Activated T-helper 9 cell treated with anti-CD3 and anti-CD28 coated beads, Interleukin-2, amount 50 U/mL, for 16 hours (primary cell): ENCODE data around the gene GALNT17.
"Not testable (repeated sequence)": the region's sequence is repeated elsewhere in the genome, so short reads cannot be mapped to it uniquely, and the experiment has no call there.

ENCODE experiments used
- DNase-seq: peaks from one replicate; pipeline ENCODE4 v3.0.0-alpha.2; 2020; ENCODE audit warnings: low read depth

Gene GALNT17

DNA sequence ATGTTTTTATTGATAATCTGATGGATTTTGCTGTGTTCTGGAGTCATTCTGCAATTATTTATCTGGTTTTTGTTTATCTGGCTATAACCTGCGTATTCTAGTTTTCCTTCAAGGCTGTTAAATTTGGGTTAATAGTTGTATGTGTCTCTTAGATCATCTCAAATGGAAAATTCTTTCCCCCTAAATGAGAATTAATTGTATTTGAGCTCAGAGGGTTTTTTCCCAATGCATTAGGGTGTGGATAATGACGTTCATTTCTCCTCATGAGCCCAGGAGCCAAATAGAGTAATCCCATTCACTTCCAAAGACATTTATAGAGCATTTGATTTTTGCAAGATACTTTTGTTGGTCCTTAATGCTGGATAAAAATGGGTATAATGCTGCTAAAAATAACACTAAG is 564.6 kb downstream of the GALNT17 start:
- no peak for DNase-seq

DNA sequence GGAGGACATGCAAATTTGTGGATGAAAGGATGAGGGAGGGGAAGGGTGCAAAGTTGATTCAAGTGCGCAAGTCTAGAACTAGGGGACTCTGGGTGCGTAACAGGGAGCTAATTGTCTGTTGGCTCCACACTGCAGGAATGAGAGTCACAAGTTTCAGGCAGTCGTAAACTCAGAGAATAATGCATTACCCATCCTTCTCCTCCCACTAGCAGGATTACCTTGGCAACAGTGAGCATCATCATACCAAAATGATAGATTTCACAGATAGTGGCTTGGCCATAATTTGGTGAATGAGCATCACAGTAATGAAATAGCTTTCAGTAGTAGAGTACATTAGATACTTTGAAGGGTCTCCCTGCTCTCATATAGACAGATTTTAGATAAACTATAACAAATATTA is 565.5 kb downstream of the GALNT17 start:
- no peak for DNase-seq

GRCh38 chr7:71705217-71705616 is 573.3 kb downstream of the GALNT17 start:
- no peak for DNase-seq

DNA sequence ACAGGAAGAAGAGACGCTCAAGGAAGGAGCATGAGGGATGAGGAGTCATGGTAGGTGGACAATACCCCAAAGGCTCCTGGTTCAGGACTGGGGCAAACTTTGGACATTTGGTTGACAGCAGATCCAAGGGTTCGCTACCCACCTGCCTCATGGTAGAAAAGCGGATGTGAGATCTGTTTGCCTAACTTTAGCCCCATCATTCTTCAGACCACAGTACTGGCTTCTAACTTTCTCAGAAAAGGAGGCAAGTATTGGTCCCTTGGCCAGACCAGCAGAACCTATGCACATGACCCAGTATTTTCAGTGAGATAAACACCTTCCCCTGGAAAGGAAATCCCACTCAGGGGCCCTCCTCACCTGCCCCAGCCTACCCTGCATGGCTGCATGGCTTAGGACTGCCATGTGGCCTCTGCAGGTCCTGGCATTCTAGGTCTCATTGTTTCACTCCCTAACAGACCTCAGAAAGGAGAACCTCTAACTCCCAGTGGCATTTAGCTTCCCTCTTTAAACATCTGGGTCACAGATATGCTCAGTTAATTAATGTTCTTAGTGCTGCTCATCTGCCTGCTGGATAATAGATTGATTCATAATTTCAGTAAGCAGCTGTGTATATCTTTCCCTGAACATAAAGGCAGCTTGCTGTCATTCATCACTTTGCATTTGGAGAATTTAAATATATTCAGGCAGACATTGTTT is 574.1 kb downstream of the GALNT17 start:
- no peak for DNase-seq

- no peak for DNase-seq
These were observed 574.6 kb downstream of the GALNT17 start for GRCh38 chr7:71706597-71706975.

DNA sequence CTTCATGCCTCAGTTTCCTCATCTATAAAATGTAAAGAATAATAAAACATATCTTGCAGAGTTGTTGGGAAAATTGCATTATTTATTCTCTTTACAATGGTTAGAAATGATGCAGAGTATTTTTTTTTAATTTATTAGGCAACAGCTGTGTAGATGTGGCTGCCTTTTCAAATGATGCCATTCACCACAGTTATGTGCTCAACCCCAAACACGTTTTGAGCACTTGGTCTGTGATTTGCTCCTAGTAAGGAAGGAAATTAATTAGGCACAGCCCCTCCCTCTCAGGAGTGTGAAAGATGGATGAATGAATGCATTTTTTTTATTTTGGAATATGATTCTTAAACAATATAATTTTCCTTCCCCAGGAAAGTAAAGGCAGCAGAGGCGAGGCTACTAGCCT is 575.1 kb downstream of the GALNT17 start:
- no peak for DNase-seq

- DNase-seq, result no peak
These were observed 576.8 kb downstream of the GALNT17 start for GRCh38 chr7:71708710-71709109.

GRCh38 chr7:71710442-71710841 is 578.5 kb downstream of the GALNT17 start:
- no peak for DNase-seq

DNA sequence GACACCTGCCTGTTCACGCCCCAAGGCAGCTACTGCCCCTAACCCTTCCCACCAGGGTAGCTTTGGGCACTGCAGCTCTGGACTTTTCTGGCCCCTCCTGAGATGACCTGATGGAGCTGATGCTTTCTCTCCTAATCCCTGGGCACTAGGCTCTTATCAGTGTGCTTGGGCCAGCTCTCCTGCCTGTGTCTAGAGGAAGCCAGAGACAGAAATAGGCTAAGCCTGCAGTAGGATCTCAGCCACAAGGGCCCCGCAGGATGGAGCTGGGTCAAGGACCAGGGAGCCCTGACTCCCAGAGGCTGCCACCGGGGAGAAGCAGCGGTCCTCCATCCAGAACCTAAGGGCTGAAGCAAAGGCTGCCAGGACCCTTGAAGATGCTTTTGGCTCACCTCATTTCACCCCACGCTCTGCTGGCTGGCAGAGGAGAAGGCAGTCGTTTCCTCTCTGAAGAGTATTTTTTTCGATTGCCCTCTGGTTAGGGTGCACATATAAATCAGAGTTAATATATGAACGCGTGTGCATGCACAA is 580.8 kb downstream of the GALNT17 start:
- DNase-seq, result no peak

DNA sequence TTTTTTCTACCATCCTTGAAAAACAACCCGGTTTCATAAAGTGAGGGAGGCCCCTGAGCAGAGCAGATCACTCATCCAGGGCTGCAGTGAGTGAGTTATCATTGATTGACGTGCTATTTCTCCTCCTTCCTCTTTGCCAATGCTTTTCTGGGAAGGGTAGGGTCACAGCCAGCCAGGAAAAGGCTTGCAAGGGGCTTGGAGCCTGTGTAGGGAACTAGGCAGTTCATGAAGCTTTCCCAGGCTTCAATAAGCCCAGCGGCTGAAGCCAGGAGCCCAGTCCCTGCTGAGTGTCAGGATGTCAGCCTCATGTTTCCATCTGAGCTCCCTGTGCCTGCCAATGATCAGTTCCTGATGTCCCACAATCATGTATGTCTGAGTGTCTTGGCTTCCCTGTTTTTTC is 584.7 kb downstream of the GALNT17 start:
- no peak for DNase-seq

DNA sequence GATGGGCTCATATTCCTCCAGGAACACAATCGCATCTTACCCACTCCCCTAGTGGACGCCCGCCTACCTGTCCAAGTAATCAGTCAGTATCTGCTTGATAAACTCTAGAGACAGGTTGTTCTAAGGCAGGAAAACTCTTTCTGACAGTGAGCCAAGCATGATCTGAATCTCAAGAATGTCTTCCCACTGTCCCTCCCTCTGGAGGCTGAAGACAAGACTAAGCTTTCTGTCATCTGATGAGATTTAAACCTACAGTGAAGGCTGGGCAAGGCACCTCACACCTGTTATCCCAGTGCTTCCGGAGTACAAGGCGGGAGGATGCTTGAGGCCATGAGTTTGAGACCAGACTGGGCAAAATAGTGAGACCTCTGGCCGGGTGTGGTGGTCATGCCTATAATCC is 586.6 kb downstream of the GALNT17 start:
- DNase-seq, result no peak

DNA sequence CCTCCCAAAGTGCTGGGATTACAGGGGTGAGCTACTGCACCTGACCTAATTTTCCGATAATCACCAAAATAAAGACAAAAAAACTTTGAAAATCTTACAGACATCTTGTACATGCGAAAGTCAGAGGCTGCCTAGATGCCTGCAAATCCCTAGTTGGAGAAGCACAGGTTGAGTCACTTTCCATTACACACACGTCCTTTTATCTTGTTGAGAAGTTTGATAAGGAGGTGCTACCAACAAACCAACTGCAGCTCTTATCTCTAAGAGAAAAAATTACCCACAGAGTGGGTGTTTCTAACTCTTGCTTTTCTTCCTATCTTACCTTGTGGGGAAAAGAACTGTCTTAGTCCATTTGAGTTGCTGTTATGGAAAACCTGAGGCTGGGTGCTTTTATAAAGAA is 589.8 kb downstream of the GALNT17 start:
- no peak for DNase-seq

DNA sequence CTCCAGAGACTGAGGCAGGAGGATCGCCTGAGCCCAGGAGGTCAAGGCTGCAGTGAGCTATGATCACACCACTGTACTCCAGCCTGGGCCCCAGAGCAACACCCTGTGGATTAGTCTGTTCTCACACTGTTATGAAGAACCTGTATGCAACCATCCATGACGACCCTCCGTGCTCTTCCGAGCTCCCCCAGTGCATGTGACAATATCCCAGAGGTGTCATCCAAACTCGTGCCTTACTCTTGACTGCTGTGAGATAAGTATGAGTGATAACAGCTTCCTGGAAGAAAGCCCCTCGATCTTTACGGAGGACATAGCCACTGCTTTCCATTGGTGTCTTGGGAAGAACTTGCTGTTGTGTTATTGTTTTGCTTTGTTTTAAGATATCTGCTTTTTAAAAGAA is 591.9 kb downstream of the GALNT17 start:
- DNase-seq, result no peak

- DNase-seq, result no peak
These were observed 595.4 kb downstream of the GALNT17 start for GRCh38 chr7:71727347-71727746.

DNA sequence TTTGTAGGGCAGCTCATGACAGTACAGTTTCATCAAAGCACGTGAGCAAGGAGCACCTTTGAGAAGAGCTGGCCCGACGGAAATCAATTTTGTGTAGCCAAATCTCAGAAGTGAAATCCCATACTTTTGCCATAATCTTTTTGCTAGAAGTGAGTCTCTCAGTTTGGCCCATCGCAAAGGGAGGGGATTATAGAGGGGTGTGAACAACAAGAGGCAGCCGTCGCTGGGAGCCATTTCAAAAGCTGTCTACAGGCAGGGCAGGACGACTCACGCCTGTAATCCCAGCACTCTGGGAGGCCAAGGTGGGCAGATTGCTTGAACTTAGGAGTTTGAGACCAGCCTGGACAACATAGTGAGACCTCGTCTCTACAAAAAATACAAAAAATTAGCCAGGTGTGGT is 599.8 kb downstream of the GALNT17 start:
- DNase-seq, result no peak

GRCh38 chr7:71733107-71733870 is 601.3 kb downstream of the GALNT17 start:
- DNase-seq, result peak; percentile 35

DNA sequence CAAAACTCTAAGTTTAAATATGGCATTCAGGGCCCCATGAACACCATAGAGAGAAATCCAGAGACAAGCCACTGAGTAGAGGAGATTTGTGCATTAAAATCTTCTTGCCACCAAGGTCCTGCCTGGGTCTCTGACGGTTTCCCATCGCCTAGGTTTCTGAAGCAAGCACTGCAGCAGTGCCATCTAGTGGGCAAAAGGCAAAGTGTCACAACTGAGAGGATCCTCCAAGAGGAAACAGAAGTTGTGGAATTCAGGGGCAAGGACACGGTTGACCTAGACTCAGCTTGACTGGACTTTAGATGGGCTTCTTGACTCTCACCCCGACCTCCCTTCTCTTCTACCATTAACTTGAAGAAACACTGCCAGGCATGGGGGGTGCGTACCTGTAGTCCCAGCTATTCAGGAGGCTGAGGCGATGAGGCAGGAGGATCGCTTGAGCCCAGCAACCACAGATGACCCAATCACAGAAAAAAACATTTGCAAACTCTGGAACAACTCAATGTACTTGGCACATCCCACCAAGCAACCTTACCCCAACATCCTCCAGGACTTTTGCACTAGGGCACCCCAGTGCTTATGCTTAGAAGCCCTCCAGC is 604.1 kb downstream of the GALNT17 start:
- DNase-seq, result no peak

- DNase-seq, result not testable (repeated sequence)
These were observed 606.1 kb downstream of the GALNT17 start for GRCh38 chr7:71737931-71738540.

GRCh38 chr7:71739520-71740173 is 607.7 kb downstream of the GALNT17 start:
- no peak for DNase-seq

DNA sequence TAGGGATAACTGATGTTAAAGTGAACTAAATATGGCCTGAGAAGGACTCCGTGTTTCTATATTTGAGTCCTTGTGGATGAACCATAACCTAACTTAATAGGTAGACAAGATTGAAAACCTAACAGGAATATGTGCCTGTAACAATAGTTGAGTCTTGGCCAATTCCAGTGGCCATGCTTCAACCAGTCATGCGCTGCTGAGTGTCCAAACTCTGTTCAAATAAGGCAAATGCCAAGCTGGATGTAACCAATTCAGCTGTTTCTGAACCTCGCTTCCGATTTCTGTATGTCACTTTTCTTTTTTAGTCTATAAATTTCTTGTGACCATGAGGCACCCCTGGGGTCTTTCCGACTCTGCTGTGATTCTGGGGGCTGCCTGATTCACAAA is 608.2 kb downstream of the GALNT17 start:
- DNase-seq, result no peak

- DNase-seq, result no peak
These were observed 614.1 kb downstream of the GALNT17 start for GRCh38 chr7:71746006-71746405.

GRCh38 chr7:71750290-71750689 is 618.3 kb downstream of the GALNT17 start:
- DNase-seq, result no peak
